GM21529 (cell line): ENCODE results near the gene PPP1R26.
"Not testable (repeated sequence)": the region's sequence is repeated elsewhere in the genome, so short reads cannot be mapped to it uniquely, and the experiment has no call there.

Source experiments
- ATAC-seq: cut with Tn5 transposase; IDR thresholded peaks from one replicate; pipeline ENCODE4 v1.9.1; 2021; ENCODE audit not compliant: unreplicated experiment

The PPP1R26 gene

DNA sequence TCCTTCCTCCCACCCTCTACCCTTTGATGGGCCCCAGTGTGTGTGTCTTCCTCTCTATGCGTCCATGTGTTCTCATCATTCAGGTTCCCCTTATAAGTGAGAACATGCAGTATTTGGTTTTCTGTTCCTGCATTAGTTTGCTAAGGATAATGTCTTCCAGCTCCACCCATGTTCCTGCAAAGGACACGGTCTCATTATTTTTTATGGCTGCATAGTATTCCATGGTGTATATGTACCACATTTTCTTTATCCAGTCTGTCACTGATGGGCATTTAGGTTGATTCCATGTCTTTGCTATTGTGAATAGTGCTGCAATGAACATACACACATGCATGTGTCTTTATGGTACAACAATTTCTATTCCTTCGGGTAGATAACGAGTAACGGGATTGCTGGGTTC lies 21.1 kb upstream of the PPP1R26 start:
- not testable (repeated sequence) for ATAC-seq

DNA sequence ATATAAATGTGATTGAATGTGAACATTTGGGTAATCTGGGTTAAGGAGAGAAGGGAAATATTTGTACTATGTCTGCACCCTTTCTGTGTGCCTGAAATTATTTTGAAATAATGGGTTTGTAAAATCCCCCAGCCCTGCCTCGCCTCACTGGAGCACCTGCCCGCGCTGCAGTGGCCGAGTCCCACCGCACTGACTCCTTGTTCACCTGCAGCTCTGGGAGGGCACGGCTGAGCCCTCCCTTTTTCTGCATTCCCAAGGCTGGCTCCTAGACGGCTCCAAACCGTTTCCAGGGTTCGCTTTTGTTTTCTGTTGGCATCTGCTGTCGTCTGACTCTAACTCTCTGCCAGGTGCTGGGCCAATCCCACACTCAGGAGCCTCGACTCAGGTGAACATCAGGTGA lies 17.6 kb upstream of the PPP1R26 start:
- ATAC-seq = no peak

DNA sequence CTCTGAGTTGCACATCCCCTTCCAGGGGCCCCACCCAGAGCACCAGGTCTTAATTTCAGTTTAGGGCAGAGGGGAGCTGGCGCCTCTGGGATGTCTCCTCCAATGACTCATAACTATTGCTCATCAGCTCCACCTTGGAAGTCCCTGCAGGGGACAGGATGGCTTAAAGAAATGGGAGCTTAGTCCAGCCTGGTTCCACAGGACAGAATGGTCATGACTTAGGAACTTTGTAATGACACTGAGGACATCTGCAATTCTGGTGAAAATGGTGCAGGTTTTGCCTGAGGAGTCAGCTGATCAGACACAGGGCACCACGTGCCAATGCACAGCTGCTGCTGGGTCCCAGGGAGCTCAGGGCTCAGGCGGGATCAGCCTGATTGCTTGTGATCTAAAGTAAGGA lies 16.4 kb upstream of the PPP1R26 start:
- ATAC-seq = no peak

DNA sequence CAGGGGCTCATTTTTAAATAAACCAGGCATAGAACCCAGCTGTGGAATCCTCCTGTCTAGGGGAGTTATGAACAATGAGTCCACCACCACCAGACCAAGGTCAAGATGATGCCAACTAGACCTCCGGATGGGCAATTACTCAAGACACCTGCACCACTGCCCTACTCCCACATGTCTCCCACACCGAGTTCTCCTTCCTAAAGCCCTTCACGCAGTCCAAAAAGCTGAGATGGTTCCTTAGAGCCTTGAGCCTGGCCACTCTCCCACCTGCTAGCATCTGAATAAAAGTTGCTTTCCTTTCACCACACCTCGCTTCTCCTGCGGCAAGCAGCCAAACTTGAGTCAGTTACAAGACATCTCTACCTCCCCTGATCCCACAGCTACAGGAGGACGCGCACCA lies 15.4 kb upstream of the PPP1R26 start:
- no peak for ATAC-seq

DNA sequence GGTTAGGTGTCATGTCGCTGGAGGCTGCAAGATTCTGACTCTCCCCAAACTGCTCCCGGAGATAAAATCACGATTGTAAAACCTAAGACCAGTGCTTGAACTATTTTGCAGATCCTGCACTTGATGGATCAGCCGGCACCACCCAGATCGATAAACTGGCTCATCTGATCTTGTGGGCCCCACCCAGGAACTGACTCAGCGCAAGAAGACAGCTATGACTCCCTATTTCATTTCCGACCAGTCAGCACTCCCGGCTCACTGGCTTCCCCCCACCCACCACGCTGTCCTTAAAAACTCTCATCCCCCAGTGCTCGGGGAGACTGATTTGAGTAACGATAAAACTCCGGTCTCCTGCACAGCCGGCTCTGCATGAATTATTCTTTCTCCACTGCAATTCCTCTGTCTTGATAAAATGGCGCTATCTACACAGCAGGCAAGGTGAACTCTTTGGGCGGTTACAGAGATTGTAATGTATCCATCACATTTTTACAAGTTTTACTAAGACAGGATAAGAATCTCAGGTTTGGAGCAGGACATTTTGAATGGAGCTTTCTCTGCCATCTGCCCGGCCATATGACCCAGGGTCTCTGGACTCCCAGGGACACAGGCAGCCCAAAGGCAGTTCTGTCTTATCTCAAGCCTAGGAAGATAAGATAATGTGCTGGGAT lies 10.6 kb upstream of the PPP1R26 start:
- no peak for ATAC-seq

DNA sequence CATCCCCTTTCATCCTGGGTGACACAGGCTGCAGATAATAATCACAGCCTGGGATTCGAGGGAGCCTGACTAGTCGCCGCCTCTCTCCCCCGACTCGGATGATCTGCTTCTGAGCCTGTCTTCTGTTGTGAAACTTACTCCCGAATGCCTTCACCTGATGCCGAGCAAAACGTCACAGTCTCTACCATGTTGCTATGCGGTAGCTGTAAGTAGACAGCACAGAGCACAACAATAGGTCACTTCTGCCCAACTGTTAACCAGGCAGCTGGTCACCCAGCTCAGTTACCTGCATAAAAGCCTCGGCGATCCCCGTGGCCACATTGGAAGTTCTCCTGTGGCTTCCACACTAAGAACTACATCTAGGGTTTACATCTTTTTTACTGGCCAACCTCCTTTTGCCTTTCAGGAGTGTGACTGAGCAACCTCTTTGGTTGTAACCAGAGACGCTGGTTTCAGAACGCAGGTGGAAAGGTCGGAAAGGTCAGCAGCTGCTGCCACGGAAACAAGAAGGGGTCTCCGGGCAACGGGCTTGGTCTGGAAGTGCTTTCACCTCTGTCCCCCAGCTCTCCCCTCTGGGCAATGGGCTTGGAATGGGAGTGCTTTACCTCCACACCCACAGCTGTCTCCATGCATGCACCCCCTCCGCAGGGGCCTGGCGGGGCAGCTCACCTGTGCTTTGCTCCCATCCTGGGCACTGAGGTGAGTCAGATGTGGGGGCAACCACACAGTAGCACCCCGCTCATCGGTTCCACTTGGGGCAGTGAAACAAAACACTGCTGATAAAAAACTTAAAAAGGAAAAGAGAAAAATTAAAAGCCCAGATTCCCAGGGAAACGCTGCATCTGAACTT lies 7.6 kb upstream of the PPP1R26 start:
- no peak for ATAC-seq

DNA sequence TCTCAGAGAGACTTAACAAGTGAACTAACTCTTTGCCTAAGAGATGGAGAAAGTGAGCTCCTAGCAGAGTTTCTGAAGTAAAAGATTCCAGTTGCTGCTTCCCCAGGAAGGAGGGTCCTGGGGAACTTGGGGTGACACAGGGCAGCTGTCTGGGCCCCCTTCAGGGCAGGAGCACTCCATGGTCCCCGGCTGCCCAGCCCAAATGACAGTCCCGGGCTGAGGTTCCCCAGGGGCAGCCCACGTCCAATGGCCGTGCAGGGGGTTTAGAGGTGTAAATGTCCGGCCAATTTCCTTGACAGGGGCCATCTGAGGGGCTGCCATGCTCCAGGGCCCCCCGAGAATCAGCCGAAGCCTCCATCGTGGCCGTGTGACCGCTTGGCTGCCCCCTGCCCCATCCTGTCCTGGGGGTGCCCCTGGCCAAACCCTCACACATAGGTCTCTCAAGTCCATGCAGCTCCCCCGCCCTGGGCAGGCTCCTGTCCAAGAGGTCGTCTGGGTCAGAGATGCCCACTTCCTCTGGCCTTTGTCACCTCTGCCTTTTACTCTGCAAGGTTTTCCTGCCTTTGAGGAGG lies 5.5 kb upstream of the PPP1R26 start:
- no peak for ATAC-seq

DNA sequence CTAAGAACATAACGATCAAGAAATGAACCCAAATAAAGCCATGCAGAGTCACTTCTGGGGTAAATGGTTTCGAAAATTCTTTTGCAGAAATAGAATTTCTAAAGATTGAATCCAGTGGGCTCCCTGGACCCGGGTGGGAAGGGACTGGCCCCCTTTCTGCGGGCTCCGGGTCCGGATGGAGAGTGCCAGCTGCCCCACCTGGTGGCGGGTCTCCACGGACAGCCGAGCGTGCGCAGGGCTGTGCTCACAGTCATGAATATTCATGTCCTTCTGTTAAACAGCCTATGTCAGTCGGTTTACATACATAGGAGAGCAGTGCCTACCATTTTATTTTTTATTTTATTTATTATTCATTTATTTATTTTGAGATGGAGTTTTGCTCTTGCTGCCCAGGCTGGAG lies 4.7 kb upstream of the PPP1R26 start:
- no peak for ATAC-seq

DNA sequence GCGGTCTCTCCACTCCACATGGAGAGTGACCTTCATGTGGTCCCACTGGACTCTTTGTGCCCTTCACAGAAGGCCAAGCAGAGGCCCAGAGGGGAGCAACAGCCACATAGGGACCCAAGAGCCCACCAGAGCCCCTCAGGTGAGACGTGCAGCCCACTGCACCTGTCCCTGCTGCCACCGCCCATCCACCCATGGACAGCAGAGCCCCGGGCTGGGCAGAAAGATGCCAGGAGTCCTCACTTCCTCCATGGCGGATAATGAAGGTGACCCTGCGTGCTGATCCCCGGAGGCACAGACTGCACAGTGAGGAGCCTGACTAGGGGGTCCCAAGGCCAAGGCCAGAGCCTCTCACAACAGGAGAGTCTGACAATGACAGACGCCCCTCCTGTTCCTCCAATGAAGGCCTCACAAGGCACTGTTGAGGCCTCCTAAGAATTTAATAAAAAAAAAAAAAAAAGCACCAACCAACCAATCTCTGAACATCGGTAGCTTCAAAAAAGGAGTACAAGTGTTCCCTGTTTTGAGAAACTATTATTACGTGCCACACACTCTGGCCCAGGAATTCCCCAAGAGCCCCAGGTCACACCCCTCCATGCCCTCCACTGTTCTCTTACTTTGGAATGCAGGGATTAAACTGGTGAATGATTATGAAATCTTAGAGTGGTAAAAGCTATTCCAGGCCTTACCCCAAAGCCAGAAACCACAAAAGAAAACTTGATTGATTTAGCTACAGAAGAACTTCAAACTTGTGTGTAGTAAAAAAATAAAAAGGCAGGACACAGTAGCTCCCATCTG lies 2.8 kb upstream of the PPP1R26 start:
- ATAC-seq = no peak

DNA sequence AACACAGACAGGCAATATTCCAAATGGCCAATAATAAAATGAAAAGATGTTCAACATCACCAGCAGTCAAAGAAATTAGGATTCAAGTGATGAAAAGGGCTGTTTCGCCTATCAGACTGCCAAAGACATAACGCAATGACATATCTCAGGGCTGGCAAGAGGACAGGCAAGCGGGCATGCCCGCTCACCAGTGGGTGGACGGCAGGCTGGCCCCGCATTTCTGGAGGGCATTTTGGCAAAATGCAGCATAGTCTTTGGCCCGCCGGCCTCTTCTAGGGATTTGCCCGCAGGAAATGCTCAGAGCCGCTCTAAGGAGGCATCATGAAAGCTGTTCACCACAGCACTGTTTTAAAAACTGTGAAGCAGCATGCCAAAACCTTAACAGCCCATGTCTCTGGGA lies 1.4 kb upstream of the PPP1R26 start:
- no peak for ATAC-seq

DNA sequence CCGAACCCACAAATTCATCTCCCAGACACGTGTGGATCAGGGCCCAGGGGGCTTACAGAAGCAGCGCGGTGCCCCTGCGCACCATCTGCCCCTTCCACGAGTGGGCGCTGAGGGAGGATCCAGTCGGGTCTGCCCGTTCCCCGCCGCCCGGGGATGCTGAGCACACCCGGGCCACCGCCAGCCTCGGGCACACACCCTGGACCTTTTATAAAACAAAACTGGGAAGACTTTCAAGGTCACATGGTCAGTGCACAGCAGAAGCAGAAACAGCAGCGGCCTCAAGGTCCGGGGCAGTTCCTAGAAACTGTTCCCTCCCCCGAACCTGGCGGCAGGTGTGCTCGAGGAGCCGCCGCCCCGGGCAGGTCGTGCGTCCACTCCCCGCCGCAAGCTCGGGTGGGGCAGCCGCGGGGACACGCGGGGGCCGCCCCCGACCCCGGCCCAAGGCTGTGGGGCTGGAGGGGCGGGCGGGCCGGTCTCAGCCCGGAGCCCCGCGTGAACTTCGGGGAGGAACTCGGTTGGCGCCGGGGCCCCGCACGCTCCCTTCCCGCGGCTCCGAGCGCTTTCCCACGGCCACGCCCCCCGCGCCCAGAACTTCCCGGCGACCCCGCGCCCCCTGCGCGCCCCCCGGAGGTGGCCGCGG lies 633 bp upstream of the PPP1R26 start:
- no peak for ATAC-seq

DNA sequence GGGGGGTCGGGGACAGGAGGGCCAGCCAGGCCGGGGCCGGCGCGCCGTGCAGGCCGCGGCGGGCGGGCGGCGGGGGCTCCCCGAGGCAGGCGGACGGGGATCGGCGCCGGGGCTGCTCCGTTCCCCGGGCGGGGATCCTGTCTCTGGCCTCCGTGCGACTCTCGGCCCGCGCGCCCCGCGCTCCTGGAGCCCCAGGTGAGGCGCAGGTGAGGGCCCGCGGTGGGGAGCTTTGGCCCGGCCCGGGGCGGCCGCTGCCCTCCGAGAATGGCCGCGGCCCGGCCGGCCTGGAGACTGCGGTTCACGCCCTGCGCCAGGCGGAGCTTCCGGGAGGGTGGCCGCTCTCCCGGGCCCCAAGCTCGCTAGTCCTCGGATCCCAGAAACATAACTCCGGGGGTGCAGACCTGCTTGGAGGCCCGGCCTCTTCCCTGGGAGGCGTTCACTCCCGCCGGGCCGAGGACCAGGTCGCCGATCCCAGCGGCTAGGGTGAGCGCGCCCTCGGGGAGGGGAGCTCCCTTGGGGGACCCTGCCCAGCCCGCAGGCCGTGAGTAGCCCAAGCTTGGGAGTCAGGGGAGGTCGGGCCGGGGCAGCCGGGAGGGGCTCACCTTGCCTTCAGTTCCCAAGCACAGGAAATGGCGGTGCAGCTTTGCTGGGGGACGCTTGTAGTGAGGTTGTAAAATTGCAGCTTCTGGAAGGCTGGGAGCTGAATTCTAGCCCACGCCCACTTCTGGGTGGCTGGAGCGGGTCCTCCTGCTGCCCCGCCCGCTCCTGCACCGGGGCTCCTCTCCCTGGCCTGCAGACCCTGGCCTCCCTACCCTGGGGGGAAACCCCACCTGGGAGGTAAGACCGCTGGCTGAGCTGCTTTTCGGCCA lies 723 bp downstream of the PPP1R26 start:
- ATAC-seq = no peak

DNA sequence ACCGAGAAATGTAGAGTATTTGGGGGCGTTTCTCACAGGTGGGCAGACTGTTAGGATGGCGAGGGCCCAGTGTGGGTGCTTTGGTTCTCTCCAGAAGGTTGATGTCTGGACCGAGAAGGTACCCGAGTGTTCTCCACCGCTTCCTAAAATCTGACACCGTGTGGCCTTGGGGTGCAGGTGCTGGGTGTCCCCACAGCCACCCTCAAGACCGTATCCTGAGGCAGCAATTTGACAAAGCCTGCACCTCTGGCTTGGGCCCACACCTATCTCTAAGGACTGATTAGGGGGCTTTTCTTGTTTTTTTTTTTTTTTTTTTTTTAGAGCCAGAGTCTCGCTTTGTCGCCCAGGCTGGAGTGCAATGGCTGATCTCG lies 1.3 kb downstream of the PPP1R26 start:
- no peak for ATAC-seq

DNA sequence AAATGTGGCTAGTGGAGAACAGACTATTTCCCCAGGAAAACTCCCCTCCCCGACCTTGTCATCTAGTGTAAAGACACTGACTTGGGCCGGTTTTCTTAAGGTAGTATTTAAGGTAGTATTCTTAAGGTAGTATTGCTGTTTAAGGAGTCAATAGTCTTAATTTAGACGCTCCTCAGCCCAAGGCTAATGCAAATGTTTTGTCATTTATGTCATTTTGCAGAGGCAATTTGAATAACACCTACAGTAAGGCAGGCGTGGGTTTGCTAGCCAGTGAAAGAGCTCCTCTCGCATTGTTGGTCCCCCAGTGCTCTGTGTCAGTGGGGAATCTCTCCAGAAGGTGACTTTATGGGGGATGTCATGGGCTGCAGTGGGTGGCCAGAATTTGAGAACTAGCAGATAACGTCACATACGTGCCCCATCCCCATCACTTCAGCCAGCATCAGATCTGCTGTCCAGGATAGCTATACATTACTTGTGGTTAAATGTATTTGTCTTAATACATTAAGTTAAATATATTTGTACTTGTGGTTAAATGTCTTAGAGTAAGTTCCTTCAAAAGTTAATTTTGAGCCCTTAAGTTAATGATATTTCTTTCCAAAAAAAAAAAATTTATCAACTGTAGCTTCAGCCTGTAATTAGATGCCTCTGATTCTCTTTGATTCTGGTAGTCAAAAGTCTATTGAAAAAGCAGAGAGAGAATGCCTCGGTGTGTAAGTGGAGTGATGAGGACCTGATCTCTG lies 2.6 kb downstream of the PPP1R26 start:
- ATAC-seq = no peak

DNA sequence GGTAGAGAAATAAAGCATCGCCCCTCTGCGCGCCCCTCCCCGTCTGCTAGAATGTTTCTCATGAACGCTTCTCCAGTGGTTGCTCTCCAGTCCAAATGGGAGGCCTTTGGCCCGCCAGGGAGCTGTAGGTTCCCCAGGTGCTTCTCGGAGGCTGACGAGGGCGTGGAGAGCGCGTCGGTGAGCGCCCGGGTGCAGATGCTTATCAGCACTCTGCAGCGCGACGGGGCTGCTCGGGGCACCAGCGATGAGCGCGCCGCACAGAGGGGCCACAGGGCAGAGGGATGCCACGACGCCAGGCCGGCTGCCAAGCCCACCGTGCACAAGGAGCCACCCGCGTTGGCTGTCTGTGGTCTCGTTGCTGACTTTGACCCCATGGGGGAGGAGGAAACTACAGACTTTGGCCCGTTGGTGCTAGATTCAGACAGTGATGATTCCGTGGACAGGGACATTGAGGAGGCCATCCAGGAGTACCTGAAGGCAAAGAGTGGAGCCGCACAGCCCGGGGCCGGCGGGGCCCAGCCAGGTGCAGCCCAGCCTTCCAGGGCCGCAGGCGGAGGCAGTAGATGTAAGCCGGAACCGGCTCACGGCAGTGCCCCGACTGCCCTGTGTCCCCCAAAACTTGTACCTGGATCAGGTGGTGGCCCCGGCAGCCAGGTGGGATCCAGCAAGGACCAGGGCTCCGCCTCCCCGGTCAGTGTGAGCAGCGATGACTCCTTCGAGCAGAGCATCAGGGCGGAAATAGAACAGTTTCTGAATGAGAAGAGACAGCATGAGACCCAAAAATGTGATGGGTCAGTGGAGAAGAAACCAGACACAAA lies 5.1 kb downstream of the PPP1R26 start:
- ATAC-seq = no peak

DNA sequence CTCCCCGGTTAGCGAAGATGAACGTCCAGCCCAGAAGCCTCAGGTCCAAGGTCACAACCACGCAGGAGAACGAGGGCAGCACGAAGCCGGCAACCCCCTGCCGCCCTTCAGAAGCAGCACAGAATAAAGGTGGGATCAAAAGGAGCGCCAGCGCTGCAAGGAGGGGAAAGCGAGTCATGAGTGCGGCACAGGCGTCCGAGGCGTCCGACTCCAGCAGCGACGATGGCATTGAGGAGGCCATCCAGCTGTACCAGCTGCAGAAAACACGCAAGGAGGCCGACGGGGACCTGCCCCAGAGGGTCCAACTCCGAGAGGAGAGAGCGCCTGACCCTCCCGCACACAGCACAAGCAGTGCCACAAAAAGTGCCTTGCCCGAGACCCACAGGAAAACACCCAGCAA lies 5.8 kb downstream of the PPP1R26 start:
- no peak for ATAC-seq

DNA sequence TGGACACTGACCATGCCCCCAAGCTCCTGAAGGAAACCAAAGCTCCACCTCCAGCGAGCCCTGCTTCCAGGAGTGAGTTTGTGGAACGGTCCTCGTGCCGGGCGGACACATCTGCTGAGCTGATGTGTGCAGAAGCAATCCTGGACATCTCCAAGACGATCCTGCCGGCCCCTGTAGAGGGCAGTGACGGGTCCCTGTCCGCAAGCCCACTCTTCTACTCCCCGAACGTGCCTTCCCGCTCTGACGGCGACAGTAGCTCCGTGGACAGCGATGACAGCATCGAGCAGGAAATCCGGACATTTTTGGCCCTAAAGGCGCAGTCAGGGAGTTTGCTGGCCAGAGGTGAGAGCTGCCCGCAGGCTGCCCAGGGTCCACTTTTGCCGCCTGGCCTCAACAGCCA lies 6.2 kb downstream of the PPP1R26 start:
- no peak for ATAC-seq

DNA sequence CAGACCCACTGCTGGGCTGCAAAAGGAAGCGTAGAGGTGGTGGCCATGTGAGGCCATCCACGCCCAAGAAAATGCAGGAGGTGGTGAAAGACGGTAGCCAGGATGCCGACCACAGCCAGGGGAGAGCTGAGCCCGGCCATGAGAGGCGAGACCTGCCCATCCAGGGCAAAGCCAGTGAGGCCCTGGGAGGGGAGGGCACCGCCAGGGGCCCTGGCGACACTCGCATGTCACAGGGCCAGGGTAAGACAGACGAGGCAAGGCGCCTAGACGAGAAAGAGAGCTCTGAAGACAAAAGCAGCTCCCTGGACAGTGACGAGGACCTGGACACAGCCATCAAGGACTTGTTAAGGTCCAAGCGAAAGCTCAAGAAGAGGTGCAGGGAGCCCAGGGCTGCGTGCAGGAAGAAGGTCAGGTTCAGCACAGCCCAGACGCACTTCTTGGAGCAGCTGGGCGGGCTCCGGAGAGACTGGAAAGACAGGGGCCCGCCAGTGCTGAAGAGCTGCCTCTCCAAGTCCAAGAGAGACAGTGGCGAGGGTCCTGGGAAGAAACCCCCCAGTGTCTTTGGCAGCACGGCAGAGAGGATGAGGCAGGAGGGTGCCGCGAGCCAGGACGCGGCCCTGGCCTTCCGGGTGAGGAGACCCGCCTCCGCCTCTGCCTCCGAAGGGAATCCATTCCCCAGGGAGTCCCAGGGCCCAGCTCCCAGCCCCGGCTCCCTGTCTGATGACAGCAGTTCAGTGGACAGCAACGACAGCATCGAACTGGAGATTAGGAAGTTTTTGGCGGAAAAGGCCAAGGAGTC lies 6.9 kb downstream of the PPP1R26 start:
- ATAC-seq = no peak
